OCI-LY1 (cell line): Measurements from ENCODE around the gene TBX15.

Experiments used
- H2AFZ ChIP-seq: fragments of 200-600 bp; sonication (generic), shearing (Covaris generic); 2 replicates; pipeline ENCODE4 v1.6.0; 2014; ENCODE audit warnings: antibody characterized with exemption, mild to moderate bottlenecking, low read length
- H3F3A ChIP-seq: fragments of 200-600 bp; sonication (generic), shearing (Covaris generic); 2 replicates; pipeline ENCODE4 v1.6.0; 2014; ENCODE audit warnings: mild to moderate bottlenecking, antibody characterized with exemption, low read length, moderate library complexity; ENCODE audit not compliant: insufficient read depth
- H3K27ac ChIP-seq: fragments of 200-600 bp; sonication (generic); 2 replicates; pipeline ENCODE4 v1.5.1; 2014; ENCODE audit warnings: low read length, mixed run types, mild to moderate bottlenecking, low read depth; ENCODE audit not compliant: poor library complexity, severe bottlenecking
- H3K27me3 ChIP-seq: fragments of 200-600 bp; sonication (generic); 2 replicates; pipeline ENCODE4 v1.6.0; 2014; ENCODE audit warnings: antibody characterized with exemption, mild to moderate bottlenecking, low read length, moderate library complexity; ENCODE audit not compliant: insufficient read depth
- H3K36me3 ChIP-seq: fragments of 200-600 bp; sonication (generic); 2 replicates; pipeline ENCODE4 v1.6.1; 2014; ENCODE audit warnings: mild to moderate bottlenecking, antibody characterized with exemption, low read length, moderate library complexity, mixed read lengths; ENCODE audit not compliant: insufficient read depth
- H3K4me1 ChIP-seq: fragments of 200-600 bp; sonication (generic); 2 replicates; pipeline ENCODE4 v1.5.1; 2014; ENCODE audit warnings: mild to moderate bottlenecking, low read length, moderate library complexity; ENCODE audit not compliant: insufficient read depth, severe bottlenecking
- H3K4me2 ChIP-seq: fragments of 200-600 bp; sonication (generic), shearing (Covaris generic); 2 replicates; pipeline ENCODE4 v1.6.1; 2014; ENCODE audit warnings: low read length
- H3K4me3 ChIP-seq: fragments of 200-600 bp; sonication (generic); 2 replicates; pipeline ENCODE4 v1.5.1; 2014; ENCODE audit warnings: low read length, low read depth, mild to moderate bottlenecking, mixed read lengths; ENCODE audit not compliant: poor library complexity, severe bottlenecking
- H3K79me2 ChIP-seq: fragments of 200-600 bp; shearing (Covaris generic); 2 replicates; pipeline ENCODE4 v1.6.1; 2016; ENCODE audit warnings: mixed run types, low read length, mixed read lengths; ENCODE audit not compliant: insufficient read depth
- H3K9ac ChIP-seq: fragments of 200-600 bp; sonication (generic), shearing (Covaris generic); 2 replicates; pipeline ENCODE4 v1.6.1; 2014; ENCODE audit warnings: mild to moderate bottlenecking, low read length, mixed read lengths
- H3K9me2 ChIP-seq: fragments of 200-600 bp; sonication (generic), shearing (Covaris generic); 2 replicates; pipeline ENCODE4 v1.6.1; 2014; ENCODE audit warnings: low read depth, mild to moderate bottlenecking, low read length, mixed read lengths
- H3K9me3 ChIP-seq: fragments of 200-600 bp; shearing (Covaris generic); 2 replicates; pipeline ENCODE4 v1.6.1; 2014; ENCODE audit warnings: low read length, mixed read lengths
- H4K20me1 ChIP-seq: fragments of 200-600 bp; sonication (generic), shearing (Covaris generic); 2 replicates; pipeline ENCODE4 v1.6.0; 2016; ENCODE audit warnings: mild to moderate bottlenecking, low read length; ENCODE audit not compliant: insufficient read depth
- EZH2 ChIP-seq: fragments of 200-600 bp; sonication (generic), shearing (Covaris generic); IDR thresholded peaks from 2 replicates; pipeline ENCODE4 v1.8.0; 2017; ENCODE audit warnings: borderline replicate concordance, mixed run types, mild to moderate bottlenecking, antibody characterized with exemption, low read length, moderate library complexity, mixed read lengths
- TF ChIP-seq, protein P1 (sequence below): fragments of 200-600 bp; sonication (generic), shearing (Covaris generic); IDR thresholded peaks from 2 replicates; pipeline ENCODE4 v1.5.1; 2017; ENCODE audit warnings: mild to moderate bottlenecking, antibody characterized with exemption, low read length, moderate library complexity, mixed read lengths

Gene TBX15

DNA sequence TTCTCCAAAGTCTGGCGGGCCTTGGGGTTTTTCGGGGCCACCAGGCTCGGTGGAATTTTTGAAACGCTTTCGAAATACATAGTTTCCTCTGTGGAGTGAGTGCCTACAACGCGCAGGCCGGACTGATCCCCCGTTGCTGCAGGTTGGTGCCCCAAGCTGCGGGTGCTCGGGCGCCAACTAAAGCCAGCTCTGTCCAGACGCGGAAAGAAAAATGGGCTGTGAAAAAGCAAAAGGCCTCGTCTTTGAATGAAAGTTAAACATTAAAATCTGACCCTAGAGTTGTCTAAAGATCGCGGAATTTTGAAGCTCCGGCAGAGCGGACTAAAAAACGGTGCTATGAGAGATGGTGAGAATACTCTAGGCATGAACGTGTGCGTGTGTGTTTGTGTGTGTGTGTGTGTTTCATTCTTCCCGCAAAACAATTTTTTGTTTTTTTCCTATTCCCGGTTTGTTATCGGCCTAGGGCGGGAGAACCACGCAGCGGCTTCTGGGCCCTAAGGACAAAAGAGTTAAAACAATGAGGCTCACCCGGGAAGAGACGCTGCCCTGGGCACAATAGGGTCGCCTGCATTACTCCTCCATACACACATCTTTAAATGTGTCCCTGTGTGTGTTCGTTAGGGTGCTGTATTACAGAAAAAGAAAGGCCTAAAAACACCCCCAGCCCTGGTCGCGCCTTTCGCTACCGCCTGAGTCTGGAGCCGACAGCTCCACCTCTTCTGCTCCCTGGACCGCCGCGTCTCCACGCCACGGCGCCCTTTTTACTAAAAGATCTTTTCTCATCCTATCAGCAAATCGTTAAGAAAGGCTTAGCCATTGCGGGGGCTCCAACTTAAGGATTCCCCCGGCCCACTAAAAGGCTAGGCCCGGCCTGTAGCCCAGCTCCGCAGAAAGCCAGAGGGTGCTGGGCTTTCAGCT is 3.2 kb downstream of the TBX15 start:
- TF ChIP-seq EZH2, result no peak
- TF ChIP-seq, protein P1, sequence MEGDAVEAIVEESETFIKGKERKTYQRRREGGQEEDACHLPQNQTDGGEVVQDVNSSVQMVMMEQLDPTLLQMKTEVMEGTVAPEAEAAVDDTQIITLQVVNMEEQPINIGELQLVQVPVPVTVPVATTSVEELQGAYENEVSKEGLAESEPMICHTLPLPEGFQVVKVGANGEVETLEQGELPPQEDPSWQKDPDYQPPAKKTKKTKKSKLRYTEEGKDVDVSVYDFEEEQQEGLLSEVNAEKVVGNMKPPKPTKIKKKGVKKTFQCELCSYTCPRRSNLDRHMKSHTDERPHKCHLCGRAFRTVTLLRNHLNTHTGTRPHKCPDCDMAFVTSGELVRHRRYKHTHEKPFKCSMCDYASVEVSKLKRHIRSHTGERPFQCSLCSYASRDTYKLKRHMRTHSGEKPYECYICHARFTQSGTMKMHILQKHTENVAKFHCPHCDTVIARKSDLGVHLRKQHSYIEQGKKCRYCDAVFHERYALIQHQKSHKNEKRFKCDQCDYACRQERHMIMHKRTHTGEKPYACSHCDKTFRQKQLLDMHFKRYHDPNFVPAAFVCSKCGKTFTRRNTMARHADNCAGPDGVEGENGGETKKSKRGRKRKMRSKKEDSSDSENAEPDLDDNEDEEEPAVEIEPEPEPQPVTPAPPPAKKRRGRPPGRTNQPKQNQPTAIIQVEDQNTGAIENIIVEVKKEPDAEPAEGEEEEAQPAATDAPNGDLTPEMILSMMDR, result no peak
- Histone ChIP-seq H4K20me1 (no peaks in the 10 kb centered on the region), H3F3A (no peaks in the 10 kb centered on the region), H2AFZ (no peak overlapping the region), H3K4me1 (no peaks in the 10 kb centered on the region), H3K9me2 (no peaks in the 10 kb centered on the region), H3K9me3 (no peaks in the 10 kb centered on the region), H3K27ac (no peak overlapping the region), H3K36me3 (no peaks in the 10 kb centered on the region; the same call in 1 of the 2 replicates), H3K79me2 (no peaks in the 10 kb centered on the region), H3K4me2 (no peak overlapping the region), H3K9ac (no peak overlapping the region), H3K27me3 (no peaks in the 10 kb centered on the region), H3K4me3 (no peak overlapping the region)

DNA sequence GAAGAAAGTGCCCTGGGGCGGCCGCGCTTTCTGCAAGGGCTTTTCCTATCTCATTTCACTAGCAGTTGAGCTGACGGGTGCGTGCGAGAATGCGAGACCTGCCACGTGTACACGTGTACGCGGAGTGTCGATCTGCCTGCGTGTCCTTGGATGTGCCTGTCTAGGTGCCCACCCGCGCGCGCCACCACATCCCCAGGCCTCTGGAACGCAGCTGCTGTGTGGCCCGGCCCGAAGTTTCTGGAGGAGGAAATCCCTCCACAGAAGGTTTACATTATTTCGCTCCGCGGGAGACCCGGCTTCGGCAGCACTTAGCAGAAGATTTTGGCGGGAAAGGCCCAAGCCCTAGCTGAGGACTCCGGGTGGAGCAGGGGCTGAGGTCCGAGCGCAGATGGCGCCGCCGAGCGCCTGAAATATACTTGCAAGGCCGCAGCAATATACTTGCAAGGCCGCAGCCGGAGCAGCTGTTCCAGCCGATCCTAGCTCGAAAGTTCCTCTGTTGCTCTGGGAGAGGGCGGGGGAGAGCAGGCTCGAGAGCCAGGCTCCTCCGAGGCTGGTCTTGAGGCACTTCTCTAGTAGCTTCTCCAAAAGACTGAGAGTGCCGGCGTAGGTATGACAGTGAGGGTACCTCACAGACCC is 3.9 kb downstream of the TBX15 start:
- Histone ChIP-seq H3F3A (no peaks in the 10 kb centered on the region), H3K27me3 (no peaks in the 10 kb centered on the region), H3K27ac (no peak overlapping the region), H4K20me1 (no peaks in the 10 kb centered on the region), H3K9ac (no peak overlapping the region), H3K9me3 (no peaks in the 10 kb centered on the region), H3K36me3 (no peaks in the 10 kb centered on the region; the same call in 1 of the 2 replicates), H3K79me2 (no peaks in the 10 kb centered on the region), H3K4me2 (no peak overlapping the region), H3K4me3 (no peak overlapping the region), H3K4me1 (no peaks in the 10 kb centered on the region), H2AFZ (no peak overlapping the region), H3K9me2 (no peaks in the 10 kb centered on the region)
- TF ChIP-seq, protein P1, result no peak
- TF ChIP-seq EZH2, result no peak

DNA sequence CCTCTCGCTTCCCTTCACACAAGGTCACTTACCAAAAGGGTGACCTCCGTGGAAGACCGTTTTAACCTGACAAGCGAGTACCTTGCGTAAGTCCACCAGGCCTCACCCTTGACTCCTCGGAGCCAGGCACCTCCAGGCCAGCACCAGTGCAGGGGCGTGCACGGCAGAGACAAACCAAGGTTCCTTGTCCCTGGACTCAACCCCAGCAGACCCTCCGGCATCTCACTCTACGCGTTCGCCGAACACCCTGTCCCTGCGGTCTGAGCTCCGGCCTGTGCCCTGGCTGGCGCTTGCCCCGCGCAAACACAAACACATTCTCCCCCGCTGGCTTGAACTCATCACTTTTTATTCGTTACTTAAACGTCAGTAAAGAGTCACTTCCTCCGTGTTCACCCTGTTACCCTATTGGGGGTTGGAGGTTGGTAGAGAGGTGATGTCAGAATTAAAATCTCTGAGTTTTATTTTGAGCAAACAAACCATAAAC is 4.5 kb downstream of the TBX15 start:
- H3K4me1 ChIP-seq, result no peaks in the 10 kb centered on the region
- no peak overlapping the region for H3K4me3 ChIP-seq
- TF ChIP-seq, protein P1, result no peak
- no peak for TF ChIP-seq EZH2
- H3F3A ChIP-seq, result no peaks in the 10 kb centered on the region
- no peak overlapping the region for H2AFZ ChIP-seq
- H3K4me2 ChIP-seq, result no peak overlapping the region
- H3K27ac ChIP-seq, result no peak overlapping the region
- H3K79me2 ChIP-seq, result no peaks in the 10 kb centered on the region
- H3K9me3 ChIP-seq, result no peaks in the 10 kb centered on the region
- H4K20me1 ChIP-seq, result no peaks in the 10 kb centered on the region
- no peaks in the 10 kb centered on the region for H3K9me2 ChIP-seq
- no peaks in the 10 kb centered on the region; the same call in 1 of the 2 replicates for H3K36me3 ChIP-seq
- H3K27me3 ChIP-seq, result no peaks in the 10 kb centered on the region
- no peak overlapping the region for H3K9ac ChIP-seq
